ENCODE measurements around the gene C6orf58.
"Not testable (repeated sequence)": the region's sequence is repeated elsewhere in the genome, so short reads cannot be mapped to it uniquely, and the experiment has no call there.

The C6orf58 gene

GRCh38 chr6:127585123-127585522 is 8.1 kb downstream of the C6orf58 start:
- no peak for TF ChIP-seq CTCF (conservative IDR thresholded peaks at IDR 0.05; ENCODE audit: control insufficient read depth, insufficient read depth, low read depth, low read length)
- no peak overlapping the region for H3K4me3 ChIP-seq (ENCODE audit: control insufficient read depth, low read depth, low read length)
- DNase-seq (ENCODE audit: low read depth) = no peak

- DNase-seq (ENCODE audit: low read depth) = no peak
- H3K4me3 ChIP-seq (ENCODE audit: control insufficient read depth, low read depth, low read length) = no peak overlapping the region
- no peak for TF ChIP-seq CTCF (conservative IDR thresholded peaks at IDR 0.05; ENCODE audit: control insufficient read depth, insufficient read depth, low read depth, low read length)
Observed at GRCh38 chr6:127586372-127586771, 9.4 kb downstream of the C6orf58 start.

- TF ChIP-seq CTCF (conservative IDR thresholded peaks at IDR 0.05; ENCODE audit: control insufficient read depth, insufficient read depth, low read depth, low read length) = no peak
- no peak for DNase-seq (ENCODE audit: low read depth)
- no peak overlapping the region for H3K4me3 ChIP-seq (ENCODE audit: control insufficient read depth, low read depth, low read length)
Observed at GRCh38 chr6:127587875-127588274, 10.9 kb downstream of the C6orf58 start.

- H3K4me3 ChIP-seq (ENCODE audit: control insufficient read depth, low read depth, low read length) = no peak overlapping the region
- DNase-seq (ENCODE audit: low read depth) = no peak
- TF ChIP-seq CTCF (conservative IDR thresholded peaks at IDR 0.05; ENCODE audit: control insufficient read depth, insufficient read depth, low read depth, low read length) = no peak
Observed at GRCh38 chr6:127589135-127589534, 12.2 kb downstream of the C6orf58 start.

- H3K4me3 ChIP-seq (ENCODE audit: control insufficient read depth, low read depth, low read length) = no peak overlapping the region
- no peak for TF ChIP-seq CTCF (conservative IDR thresholded peaks at IDR 0.05; ENCODE audit: control insufficient read depth, insufficient read depth, low read depth, low read length)
- DNase-seq (ENCODE audit: low read depth) = no peak
Observed at GRCh38 chr6:127590344-127590743, 13.4 kb downstream of the C6orf58 start.

GRCh38 chr6:127592964-127593363 is 16.0 kb downstream of the C6orf58 start:
- no peak overlapping the region for H3K4me3 ChIP-seq (ENCODE audit: control insufficient read depth, low read depth, low read length)
- no peak for DNase-seq (ENCODE audit: low read depth)
- TF ChIP-seq CTCF (conservative IDR thresholded peaks at IDR 0.05; ENCODE audit: control insufficient read depth, insufficient read depth, low read depth, low read length) = no peak

- not testable (repeated sequence) for DNase-seq (ENCODE audit: low read depth); H3K4me3 ChIP-seq (ENCODE audit: control insufficient read depth, low read depth, low read length)
Observed at GRCh38 chr6:127593456-127593855, 16.5 kb downstream of the C6orf58 start.

All from fibroblast of mammary gland (primary cell).